Suprapubic skin (tissue), 4 donors: ENCODE results near the gene ARPC5. TPM values are rescaled to one million over a fixed set of nuclear protein-coding genes. Genes with fewer than 3 reads are reported as not detected.

Source experiments
- DNase-seq, 2 donors: peaks; one replicate each; pipeline ENCODE4 v3.0.0-alpha.2; 2019; ENCODE audit warnings: low spot score in 2 of 2
- H3K27ac ChIP-seq: fragments of 200-600 bp; sonication (generic); one replicate; pipeline ENCODE4 v1.5.1; 2019
- H3K27me3 ChIP-seq: fragments of 200-600 bp; sonication (generic); one replicate; pipeline ENCODE4 v1.5.1; 2019
- H3K36me3 ChIP-seq: fragments of 200-600 bp; sonication (generic); one replicate; pipeline ENCODE4 v1.5.1; 2019
- H3K4me1 ChIP-seq: fragments of 200-600 bp; sonication (generic); one replicate; pipeline ENCODE4 v1.5.1; 2019
- H3K4me3 ChIP-seq: fragments of 200-600 bp; sonication (generic); one replicate; pipeline ENCODE4 v1.5.1; 2019; ENCODE audit warnings: mild to moderate bottlenecking
- H3K9me3 ChIP-seq: fragments of 200-600 bp; sonication (generic); one replicate; pipeline ENCODE4 v1.5.1; 2019
- CTCF ChIP-seq, 2 donors: fragments of 200-600 bp in 1 of 2; fragments of 450-650 bp in 1 of 2; sonication (generic) in 1 of 2; IDR thresholded peaks; one replicate each; pipeline ENCODE4 v1.5.1; 2016 to 2019; ENCODE audit warnings: antibody characterized with exemption in 2 of 2, mild to moderate bottlenecking in 1 of 2, moderate library complexity in 1 of 2
- EP300 ChIP-seq: sonication (generic); formaldehyde crosslinking; IDR thresholded peaks from one replicate; pipeline ENCODE4 v1.6.1; 2017; ENCODE audit warnings: antibody characterized with exemption
- POLR2A ChIP-seq, 2 donors: fragments of 450-650 bp; IDR thresholded peaks; one replicate each; pipeline ENCODE4 v1.6.1; 2017; ENCODE audit warnings: antibody characterized with exemption in 2 of 2, mild to moderate bottlenecking in 2 of 2, moderate library complexity in 2 of 2
- POLR2AphosphoS5 ChIP-seq, 3 donors: sonication (generic); formaldehyde crosslinking; IDR thresholded peaks; one replicate each; pipeline ENCODE4 v1.6.1; 2017; ENCODE audit warnings: antibody characterized with exemption in 3 of 3
- WGBS: methylation state at CpG from one replicate; pipeline ENCODE4 v1.1.5; 2018; 5-methylcytosine and 5-hydroxymethylcytosine counted together
- total RNA-seq, 4 donors: library from RNA; depleted of rRNA; stranded (reverse); fragments of >200 nt; gene quantifications; one replicate each; pipeline ENCODE4 v1.1.0, GENCODE V29; 2016

The ARPC5 gene
- total RNA-seq, 4 donors from 2014 or later: 45.1 to 66.9 (median 52.5) TPM

- Histone ChIP-seq H3K36me3 (no peaks in the 10 kb centered on the region), H3K9me3 (no peaks in the 10 kb centered on the region), H3K27me3 (no peaks in the 10 kb centered on the region), H3K4me1 (peaks cover 3% of the 10 kb centered on the region), H3K4me3 (no peak within 1 kb of the TSS), H3K27ac (no peak within 1 kb of the TSS)
- DNase-seq: no peak
- 52% methylated on average over 5 of the region's 5 CpGs for WGBS
- TF ChIP-seq POLR2AphosphoS5 (IDR thresholded peaks at IDR 0.05) (no peak), CTCF (IDR thresholded peaks at IDR 0.05) (no peak), EP300 (no peak), POLR2A (IDR thresholded peaks at IDR 0.05) (no peak)
Observed at GRCh38 chr1:183652547-183653461, 17.2 kb upstream of the ARPC5 start, which contains the start of gene APOBEC4. Gene APOBEC4 (minus strand): TSS chr1:183653316. CDS start chr1:183648781, 4,535 bp downstream.

- WGBS: 88% methylated on average over 1 of the region's 1 CpG
- no peaks in the 10 kb centered on the region for H3K27me3 ChIP-seq
- H3K4me1 ChIP-seq: peaks cover 3% of the 10 kb centered on the region
- H3K36me3 ChIP-seq: no peaks in the 10 kb centered on the region
- DNase-seq: no peak
- TF ChIP-seq CTCF (IDR thresholded peaks at IDR 0.05) (no peak), POLR2A (IDR thresholded peaks at IDR 0.05) (no peak), EP300 (no peak), POLR2AphosphoS5 (IDR thresholded peaks at IDR 0.05) (no peak)
- H3K27ac ChIP-seq: no peak overlapping the region
- no peak overlapping the region for H3K4me3 ChIP-seq
- H3K9me3 ChIP-seq: no peaks in the 10 kb centered on the region
Observed at GRCh38 chr1:183652107-183652506, 16.5 kb upstream of the ARPC5 start.

GRCh38 chr1:183651612-183652011, 16.0 kb upstream of the ARPC5 start:
- no peaks in the 10 kb centered on the region for H3K36me3 ChIP-seq
- H3K27me3 ChIP-seq: no peaks in the 10 kb centered on the region
- H3K27ac ChIP-seq: no peak overlapping the region
- H3K9me3 ChIP-seq: no peaks in the 10 kb centered on the region
- DNase-seq: no peak
- no peak for TF ChIP-seq POLR2A (IDR thresholded peaks at IDR 0.05)
- no peak for TF ChIP-seq CTCF (IDR thresholded peaks at IDR 0.05)
- peaks cover 3% of the 10 kb centered on the region for H3K4me1 ChIP-seq
- H3K4me3 ChIP-seq: no peak overlapping the region
- 86% methylated on average over 5 of the region's 5 CpGs for WGBS

GRCh38 chr1:183648042-183648441, 12.5 kb upstream of the ARPC5 start:
- no peak overlapping the region for H3K4me3 ChIP-seq
- WGBS: 97% methylated on average over 8 of the region's 8 CpGs
- no peak for DNase-seq
- TF ChIP-seq CTCF (IDR thresholded peaks at IDR 0.05) (no peak), POLR2AphosphoS5 (IDR thresholded peaks at IDR 0.05) (no peak), EP300 (no peak), POLR2A (IDR thresholded peaks at IDR 0.05) (no peak)
- no peaks in the 10 kb centered on the region for H3K27me3 ChIP-seq
- H3K27ac ChIP-seq: no peak overlapping the region
- no peaks in the 10 kb centered on the region for H3K9me3 ChIP-seq
- peaks cover 3% of the 10 kb centered on the region for H3K4me1 ChIP-seq
- no peaks in the 10 kb centered on the region for H3K36me3 ChIP-seq

- DNase-seq: no peak
- H3K36me3 ChIP-seq: no peaks in the 10 kb centered on the region
- no peaks in the 10 kb centered on the region for H3K9me3 ChIP-seq
- H3K4me3 ChIP-seq: no peak overlapping the region
- TF ChIP-seq EP300: no peak
- no peak for TF ChIP-seq POLR2AphosphoS5 (IDR thresholded peaks at IDR 0.05)
- no peak for TF ChIP-seq CTCF (IDR thresholded peaks at IDR 0.05)
- no peaks in the 10 kb centered on the region for H3K27me3 ChIP-seq
- H3K4me1 ChIP-seq: no peaks in the 10 kb centered on the region
- H3K27ac ChIP-seq: no peak overlapping the region
Observed at GRCh38 chr1:183646776-183647175, 11.2 kb upstream of the ARPC5 start.
